ENCODE measurements around the gene KIRREL2. TPM values are rescaled to one million over a fixed set of nuclear protein-coding genes. Genes with fewer than 3 reads are reported as not detected.

Gene KIRREL2
- total RNA-seq, result under 0.01 TPM in 1 of 2 replicates, not detected in the other

GRCh38 chr19:35856546-35857149, at the start of gene KIRREL2:
TSS of gene KIRREL2 (plus strand) at chr19:35856911. CDS start at chr19:35857120, 209 bp downstream.

GRCh38 chr19:35812220-35813042, 44.3 kb upstream of the KIRREL2 start, which contains the start of gene PRODH2:
TSS of gene PRODH2 (minus strand) at chr19:35812845. CDS start at chr19:35812805, 40 bp downstream.

GRCh38 chr19:35852029-35852780, 4.5 kb upstream of the KIRREL2 start, which contains the start of gene NPHS1:
TSS of gene NPHS1 (minus strand) at chr19:35852504. CDS start at chr19:35851837, 667 bp downstream.

GRCh38 chr19:35868172-35868822, 11.6 kb downstream of the KIRREL2 start, which contains the start of gene APLP1:
TSS of gene APLP1 (plus strand) at chr19:35868574. CDS start at chr19:35868637, 63 bp downstream.

GRCh38 chr19:35901854-35902661, 45.3 kb downstream of the KIRREL2 start, which contains the start of gene HCST:
TSS of gene HCST (plus strand) at chr19:35902529. CDS start at chr19:35902594, 65 bp downstream.

GRCh38 chr19:35908010-35908441, 51.3 kb downstream of the KIRREL2 start, which contains the start of gene TYROBP:
TSS of gene TYROBP (minus strand) at chr19:35908295. CDS start at chr19:35908228, 67 bp downstream.

Other genes starting within 250 kb of the KIRREL2 start
- 6.5 and 6.7 TPM in 2 replicates for gene HAUS5, start 244.2 kb upstream of the KIRREL2 start, total RNA-seq
- gene RBM42, start 227.9 kb upstream of the KIRREL2 start, total RNA-seq, result 35.3 and 36.1 TPM in 2 replicates
- 0.09 and 0.18 TPM in 2 replicates for gene ETV2, start 215.2 kb upstream of the KIRREL2 start, total RNA-seq
- gene COX6B1, start 208.6 kb upstream of the KIRREL2 start, total RNA-seq, result 365 and 476 TPM in 2 replicates
- gene UPK1A, start 190.4 kb upstream of the KIRREL2 start, total RNA-seq, result not detected in 2 replicates
- not detected in 2 replicates for gene ZBTB32, start 152.4 kb upstream of the KIRREL2 start, total RNA-seq
- gene KMT2B, start 138.9 kb upstream of the KIRREL2 start, total RNA-seq, result 6.2 and 8.8 TPM in 2 replicates
- gene IGFLR1, start 114.5 kb upstream of the KIRREL2 start, total RNA-seq, result 0.09 and 1.3 TPM in 2 replicates
- gene U2AF1L4, start 111.5 kb upstream of the KIRREL2 start, total RNA-seq, result 2.9 and 4.8 TPM in 2 replicates
- gene PSENEN, start 111.3 kb upstream of the KIRREL2 start, total RNA-seq, result 10.3 and 18.1 TPM in 2 replicates
- gene LIN37, start 108.3 kb upstream of the KIRREL2 start, total RNA-seq, result 4.0 and 9.5 TPM in 2 replicates
- 0.09 and 2.8 TPM in 2 replicates for gene HSPB6, start 99.9 kb upstream of the KIRREL2 start, total RNA-seq
- 2.2 and 2.3 TPM in 2 replicates for gene PROSER3, start 98.7 kb upstream of the KIRREL2 start, total RNA-seq
- gene ARHGAP33, start 81.3 kb upstream of the KIRREL2 start, total RNA-seq, result 1.3 and 1.4 TPM in 2 replicates
- not detected in 2 replicates for gene PRODH2, start 44.1 kb upstream of the KIRREL2 start, total RNA-seq
- not detected in 2 replicates for gene NPHS1, start 4.4 kb upstream of the KIRREL2 start, total RNA-seq
- gene APLP1, start 11.7 kb downstream of the KIRREL2 start, total RNA-seq, result 3.4 TPM in 2 replicates
- 2.8 and 3.2 TPM in 2 replicates for gene NFKBID, start 43.6 kb downstream of the KIRREL2 start, total RNA-seq
- gene HCST, start 45.6 kb downstream of the KIRREL2 start, total RNA-seq, result 0.47 TPM in 1 of 2 replicates, not detected in the other
- not detected in 2 replicates for gene TYROBP, start 51.4 kb downstream of the KIRREL2 start, total RNA-seq
- 1.5 and 2.8 TPM in 2 replicates for gene LRFN3, start 79.5 kb downstream of the KIRREL2 start, total RNA-seq
- 8.3 and 9.0 TPM in 2 replicates for gene SDHAF1, start 138.3 kb downstream of the KIRREL2 start, total RNA-seq
- gene SYNE4, start 151.9 kb downstream of the KIRREL2 start, total RNA-seq, result not detected in 2 replicates
- gene ALKBH6, start 157.3 kb downstream of the KIRREL2 start, total RNA-seq, result 8.4 and 8.9 TPM in 2 replicates
- 4.7 and 5.9 TPM in 2 replicates for gene CLIP3, start 176.0 kb downstream of the KIRREL2 start, total RNA-seq
- gene THAP8, start 197.4 kb downstream of the KIRREL2 start, total RNA-seq, result 0.72 and 1.1 TPM in 2 replicates
- 2.4 and 3.9 TPM in 2 replicates for gene WDR62, start 198.0 kb downstream of the KIRREL2 start, total RNA-seq